ENCODE measurements around the gene ZNF182.
"Not testable (repeated sequence)": the region's sequence is repeated elsewhere in the genome, so short reads cannot be mapped to it uniquely, and the experiment has no call there.

Gene ZNF182

GRCh38 chrX:48003758-48004457 is at the start of gene ZNF182:
ZNF182 (minus strand) TSS chrX:48003989; CDS start chrX:48002609, 1,380 bp downstream.
- Histone ChIP-seq H3K27ac (ENCODE audit: low read depth, low read length) (peak within 1 kb of the TSS; percentile 74), H3K4me1 (ENCODE audit: control insufficient read depth in 5 of 5, insufficient read depth in 5 of 5, low read length in 5 of 5) (peaks cover 0 to 13% (median 10%) of the 10 kb centered on the region in 5 donors), H3K9ac (ENCODE audit: low read length in 5 of 5) (peak within 1 kb of the TSS in 4 of 5 donors; percentile 77 to 84 (median 80)), H3K4me3 (ENCODE audit: low read depth in 1 of 5, low read length in 5 of 5) (peak within 1 kb of the TSS; percentile 69 to 86 (median 76)), H3K36me3 (ENCODE audit: control insufficient read depth in 5 of 5, insufficient read depth in 5 of 5, low read length in 5 of 5) (peaks cover 0 to 2% (median 0%) of the 10 kb centered on the region in 5 donors), H3K9me3 (ENCODE audit: control insufficient read depth in 5 of 5, low read length in 5 of 5) (peaks cover 0 to 5% (median 0%) of the 10 kb centered on the region in 5 donors), H3K27me3 (ENCODE audit: control insufficient read depth in 5 of 5, insufficient read depth in 4 of 5, low read length in 5 of 5) (no peaks in the 10 kb centered on the region)

- no peak overlapping the region for H3K4me3 ChIP-seq (ENCODE audit: low read depth in 1 of 5, low read length in 5 of 5)
- H3K27ac ChIP-seq (ENCODE audit: low read depth, low read length): peak overlapping the region; percentile 6
- no peaks in the 10 kb centered on the region for H3K9me3 ChIP-seq (ENCODE audit: control insufficient read depth in 5 of 5, low read length in 5 of 5)
- H3K4me1 ChIP-seq (ENCODE audit: control insufficient read depth in 5 of 5, insufficient read depth in 5 of 5, low read length in 5 of 5): peaks cover 0 to 9% (median 7%) of the 10 kb centered on the region in 5 donors
- no peak overlapping the region for H3K9ac ChIP-seq (ENCODE audit: low read length in 5 of 5)
- no peaks in the 10 kb centered on the region for H3K36me3 ChIP-seq (ENCODE audit: control insufficient read depth in 5 of 5, insufficient read depth in 5 of 5, low read length in 5 of 5)
- peaks cover 0 to 9% (median 5%) of the 10 kb centered on the region in 5 donors for H3K27me3 ChIP-seq (ENCODE audit: control insufficient read depth in 5 of 5, insufficient read depth in 4 of 5, low read length in 5 of 5)
Measured at GRCh38 chrX:48046846-48047245, 43.1 kb upstream of the ZNF182 start.

GRCh38 chrX:48045410-48046311 is 41.9 kb upstream of the ZNF182 start:
- Histone ChIP-seq H3K36me3 (ENCODE audit: control insufficient read depth in 5 of 5, insufficient read depth in 5 of 5, low read length in 5 of 5) (no peaks in the 10 kb centered on the region), H3K9me3 (ENCODE audit: control insufficient read depth in 5 of 5, low read length in 5 of 5) (no peaks in the 10 kb centered on the region), H3K4me3 (ENCODE audit: low read depth in 1 of 5, low read length in 5 of 5) (no peak overlapping the region), H3K27ac (ENCODE audit: low read depth, low read length) (peak overlapping the region; percentile 27), H3K27me3 (ENCODE audit: control insufficient read depth in 5 of 5, insufficient read depth in 4 of 5, low read length in 5 of 5) (peaks cover 0 to 9% (median 5%) of the 10 kb centered on the region in 5 donors), H3K9ac (ENCODE audit: low read length in 5 of 5) (peak overlapping the region in 1 of 5 donors; percentile 30), H3K4me1 (ENCODE audit: control insufficient read depth in 5 of 5, insufficient read depth in 5 of 5, low read length in 5 of 5) (peaks cover 0 to 9% (median 7%) of the 10 kb centered on the region in 5 donors)

GRCh38 chrX:48043056-48043455 is 39.3 kb upstream of the ZNF182 start:
- peaks cover 0 to 4% (median 0%) of the 10 kb centered on the region in 5 donors for H3K9me3 ChIP-seq (ENCODE audit: control insufficient read depth in 5 of 5, low read length in 5 of 5)
- H3K36me3 ChIP-seq (ENCODE audit: control insufficient read depth in 5 of 5, insufficient read depth in 5 of 5, low read length in 5 of 5): no peaks in the 10 kb centered on the region
- H3K27ac ChIP-seq (ENCODE audit: low read depth, low read length): no peak overlapping the region
- H3K4me1 ChIP-seq (ENCODE audit: control insufficient read depth in 5 of 5, insufficient read depth in 5 of 5, low read length in 5 of 5): peaks cover 0 to 9% (median 7%) of the 10 kb centered on the region in 5 donors
- H3K27me3 ChIP-seq (ENCODE audit: control insufficient read depth in 5 of 5, insufficient read depth in 4 of 5, low read length in 5 of 5): peaks cover 0 to 7% (median 5%) of the 10 kb centered on the region in 5 donors
- no peak overlapping the region for H3K4me3 ChIP-seq (ENCODE audit: low read depth in 1 of 5, low read length in 5 of 5)
- H3K9ac ChIP-seq (ENCODE audit: low read length in 5 of 5): no peak overlapping the region

- Histone ChIP-seq H3K4me1 (ENCODE audit: control insufficient read depth in 5 of 5, insufficient read depth in 5 of 5, low read length in 5 of 5) (no peaks in the 10 kb centered on the region), H3K9me3 (ENCODE audit: control insufficient read depth in 5 of 5, low read length in 5 of 5) (peaks cover 0 to 7% (median 0%) of the 10 kb centered on the region in 5 donors), H3K4me3 (ENCODE audit: low read depth in 1 of 5, low read length in 5 of 5) (no peak overlapping the region), H3K36me3 (ENCODE audit: control insufficient read depth in 5 of 5, insufficient read depth in 5 of 5, low read length in 5 of 5) (no peaks in the 10 kb centered on the region), H3K27me3 (ENCODE audit: control insufficient read depth in 5 of 5, insufficient read depth in 4 of 5, low read length in 5 of 5) (peaks cover 0 to 4% (median 0%) of the 10 kb centered on the region in 5 donors), H3K9ac (ENCODE audit: low read length in 5 of 5) (no peak overlapping the region), H3K27ac (ENCODE audit: low read depth, low read length) (no peak overlapping the region)
Measured at GRCh38 chrX:48035891-48036290, 32.1 kb upstream of the ZNF182 start.

GRCh38 chrX:48030641-48031173 is 26.9 kb upstream of the ZNF182 start:
- not testable (repeated sequence) for H3K36me3 ChIP-seq (ENCODE audit: control insufficient read depth in 5 of 5, insufficient read depth in 5 of 5, low read length in 5 of 5); H3K4me1 ChIP-seq (ENCODE audit: control insufficient read depth in 5 of 5, insufficient read depth in 5 of 5, low read length in 5 of 5); H3K9me3 ChIP-seq (ENCODE audit: control insufficient read depth in 5 of 5, low read length in 5 of 5); H3K9ac ChIP-seq (ENCODE audit: low read length in 5 of 5); H3K27ac ChIP-seq (ENCODE audit: low read depth, low read length); H3K4me3 ChIP-seq (ENCODE audit: low read depth in 1 of 5, low read length in 5 of 5)
- peaks cover 0 to 13% (median 2%) of the 10 kb centered on the region in 5 donors for H3K27me3 ChIP-seq (ENCODE audit: control insufficient read depth in 5 of 5, insufficient read depth in 4 of 5, low read length in 5 of 5)

- peaks cover 0 to 14% (median 2%) of the 10 kb centered on the region in 5 donors for H3K27me3 ChIP-seq (ENCODE audit: control insufficient read depth in 5 of 5, insufficient read depth in 4 of 5, low read length in 5 of 5)
- H3K27ac ChIP-seq (ENCODE audit: low read depth, low read length): no peak overlapping the region
- H3K36me3 ChIP-seq (ENCODE audit: control insufficient read depth in 5 of 5, insufficient read depth in 5 of 5, low read length in 5 of 5): no peaks in the 10 kb centered on the region
- no peaks in the 10 kb centered on the region for H3K9me3 ChIP-seq (ENCODE audit: control insufficient read depth in 5 of 5, low read length in 5 of 5)
- H3K4me1 ChIP-seq (ENCODE audit: control insufficient read depth in 5 of 5, insufficient read depth in 5 of 5, low read length in 5 of 5): peaks cover 0 to 13% (median 4%) of the 10 kb centered on the region in 5 donors
- no peak overlapping the region for H3K4me3 ChIP-seq (ENCODE audit: low read depth in 1 of 5, low read length in 5 of 5)
- H3K9ac ChIP-seq (ENCODE audit: low read length in 5 of 5): no peak overlapping the region
Measured at GRCh38 chrX:48030237-48030636, 26.4 kb upstream of the ZNF182 start.

- Histone ChIP-seq H3K4me3 (ENCODE audit: low read depth in 1 of 5, low read length in 5 of 5) (no peak overlapping the region), H3K9ac (ENCODE audit: low read length in 5 of 5) (no peak overlapping the region), H3K4me1 (ENCODE audit: control insufficient read depth in 5 of 5, insufficient read depth in 5 of 5, low read length in 5 of 5) (peaks cover 0 to 14% (median 5%) of the 10 kb centered on the region in 5 donors), H3K27ac (ENCODE audit: low read depth, low read length) (no peak overlapping the region), H3K9me3 (ENCODE audit: control insufficient read depth in 5 of 5, low read length in 5 of 5) (no peaks in the 10 kb centered on the region), H3K27me3 (ENCODE audit: control insufficient read depth in 5 of 5, insufficient read depth in 4 of 5, low read length in 5 of 5) (peaks cover 0 to 14% (median 2%) of the 10 kb centered on the region in 5 donors), H3K36me3 (ENCODE audit: control insufficient read depth in 5 of 5, insufficient read depth in 5 of 5, low read length in 5 of 5) (no peaks in the 10 kb centered on the region)
Measured at GRCh38 chrX:48028091-48028490, 24.3 kb upstream of the ZNF182 start.

- not testable (repeated sequence) for H3K9me3 ChIP-seq (ENCODE audit: control insufficient read depth in 5 of 5, low read length in 5 of 5); H3K36me3 ChIP-seq (ENCODE audit: control insufficient read depth in 5 of 5, insufficient read depth in 5 of 5, low read length in 5 of 5); H3K27ac ChIP-seq (ENCODE audit: low read depth, low read length); H3K9ac ChIP-seq (ENCODE audit: low read length in 5 of 5); H3K4me3 ChIP-seq (ENCODE audit: low read depth in 1 of 5, low read length in 5 of 5)
- peaks cover 0 to 14% (median 2%) of the 10 kb centered on the region in 5 donors for H3K27me3 ChIP-seq (ENCODE audit: control insufficient read depth in 5 of 5, insufficient read depth in 4 of 5, low read length in 5 of 5)
- peaks cover 0 to 14% (median 6%) of the 10 kb centered on the region in 5 donors for H3K4me1 ChIP-seq (ENCODE audit: control insufficient read depth in 5 of 5, insufficient read depth in 5 of 5, low read length in 5 of 5)
Measured at GRCh38 chrX:48027545-48027944, 23.8 kb upstream of the ZNF182 start.
